Activated T-helper 9 cell treated with anti-CD3 and anti-CD28 coated beads, Interleukin-2, amount 50 U/mL, for 16 hours (primary cell): ENCODE results near the gene TMEM61.
"Not testable (repeated sequence)": the region's sequence is repeated elsewhere in the genome, so short reads cannot be mapped to it uniquely, and the experiment has no call there.

ENCODE experiments used
- DNase-seq: peaks from one replicate; pipeline ENCODE4 v3.0.0-alpha.2; 2020; ENCODE audit warnings: low read depth

Gene TMEM61

DNA sequence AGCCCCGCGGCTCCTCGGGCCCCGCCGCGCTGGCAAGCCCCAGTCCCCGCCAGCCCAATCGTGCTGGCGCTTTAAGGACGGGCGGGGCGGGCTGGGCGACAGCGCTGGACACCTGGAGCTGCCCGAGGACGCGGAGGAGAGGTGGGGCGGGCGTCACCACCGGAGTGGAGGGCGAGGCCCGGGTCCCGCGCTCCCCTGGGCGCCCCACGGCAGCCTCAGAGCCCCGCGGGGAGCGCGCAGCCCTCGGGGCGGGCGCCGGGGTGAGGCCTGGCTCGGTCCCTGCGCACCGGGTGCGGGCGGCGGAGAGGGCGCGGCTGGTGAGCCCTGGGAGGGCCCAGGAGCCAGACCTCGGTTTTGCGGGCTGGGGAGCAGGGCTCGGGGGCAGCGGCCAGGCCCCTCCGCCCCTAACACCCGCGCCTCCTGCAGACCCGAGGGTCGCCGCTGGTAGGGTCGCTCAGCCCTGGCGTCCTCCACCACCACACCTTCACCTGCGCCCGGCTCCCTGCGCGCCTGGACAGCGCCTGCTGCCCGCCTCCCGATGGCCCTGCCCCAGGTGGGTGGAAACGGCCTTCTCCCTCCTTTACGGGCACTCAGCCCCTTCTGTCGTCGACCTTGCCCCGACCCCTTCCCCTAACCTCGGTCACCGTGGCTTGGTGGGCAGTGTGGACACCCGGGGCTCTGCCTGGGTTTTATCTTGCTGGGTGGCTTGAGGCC lies at the start of gene TMEM61:
TSS of gene TMEM61 (plus strand) at position 101 of the 714 bp plus-strand sequence. CDS start at position 539, 438 bp downstream.
- DNase-seq, result no peak

- DNase-seq, result no peak
Measured at GRCh38 chr1:54931275-54931840, 49.1 kb upstream of the TMEM61 start.

GRCh38 chr1:54934081-54934480 lies 46.3 kb upstream of the TMEM61 start:
- DNase-seq, result not testable (repeated sequence)

- DNase-seq, result no peak
Measured at GRCh38 chr1:54934869-54935268, 45.6 kb upstream of the TMEM61 start.

DNA sequence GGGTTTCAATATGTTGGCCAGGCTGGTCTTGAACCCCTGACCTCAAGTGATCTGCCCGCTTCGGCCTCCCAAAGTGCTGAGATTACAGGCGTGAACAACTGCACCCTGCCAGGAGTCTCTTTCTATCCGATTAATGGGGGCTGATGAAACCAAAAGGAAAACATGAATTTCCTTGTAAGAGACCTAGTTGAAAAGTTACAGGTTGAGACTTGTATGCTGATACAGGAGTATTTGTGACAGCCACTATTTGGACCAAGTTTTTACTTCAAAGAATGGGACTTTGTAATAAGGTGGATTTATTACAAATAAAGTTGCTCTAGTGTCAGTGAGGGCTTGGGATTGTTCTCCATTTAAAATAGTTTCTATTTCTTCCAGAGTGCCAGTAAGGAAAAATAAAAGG lies 43.6 kb upstream of the TMEM61 start:
- no peak for DNase-seq

GRCh38 chr1:54937469-54937868 lies 43.0 kb upstream of the TMEM61 start:
- no peak for DNase-seq

GRCh38 chr1:54938955-54939354 lies 41.5 kb upstream of the TMEM61 start:
- DNase-seq, result not testable (repeated sequence)

- DNase-seq, result no peak
Measured at GRCh38 chr1:54940042-54940441, 40.4 kb upstream of the TMEM61 start.

GRCh38 chr1:54942976-54943375 lies 37.5 kb upstream of the TMEM61 start:
- DNase-seq, result no peak

- DNase-seq, result peak; percentile 36
Measured at GRCh38 chr1:54944610-54945392, 35.6 kb upstream of the TMEM61 start.

DNA sequence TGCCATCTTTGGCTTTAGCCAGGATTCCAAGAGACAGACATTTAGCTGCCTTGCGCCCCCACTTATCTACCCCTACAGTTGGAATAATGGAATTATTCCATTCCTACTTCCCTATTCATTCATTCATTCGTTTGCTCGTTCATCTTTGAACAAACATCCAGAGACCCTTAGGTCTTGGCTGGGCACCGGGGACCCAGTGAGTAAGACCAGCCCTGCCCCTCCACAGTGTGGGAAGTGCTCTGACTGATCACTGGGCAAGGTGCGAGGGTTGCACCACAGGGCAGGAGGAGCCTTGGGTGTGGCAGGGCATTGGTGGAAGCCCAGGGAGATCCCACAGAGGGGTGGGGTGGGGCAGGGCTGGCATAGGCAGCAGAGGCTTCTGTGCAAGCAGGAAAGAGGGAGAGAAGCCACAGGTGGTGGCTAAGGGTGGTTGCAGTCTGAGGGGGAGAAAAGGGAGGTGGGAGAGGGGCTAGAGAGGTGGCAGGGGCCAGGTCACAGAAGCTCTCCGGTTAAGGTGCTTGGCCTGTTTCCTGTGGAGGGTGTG lies 35.0 kb upstream of the TMEM61 start:
- DNase-seq, result no peak

DNA sequence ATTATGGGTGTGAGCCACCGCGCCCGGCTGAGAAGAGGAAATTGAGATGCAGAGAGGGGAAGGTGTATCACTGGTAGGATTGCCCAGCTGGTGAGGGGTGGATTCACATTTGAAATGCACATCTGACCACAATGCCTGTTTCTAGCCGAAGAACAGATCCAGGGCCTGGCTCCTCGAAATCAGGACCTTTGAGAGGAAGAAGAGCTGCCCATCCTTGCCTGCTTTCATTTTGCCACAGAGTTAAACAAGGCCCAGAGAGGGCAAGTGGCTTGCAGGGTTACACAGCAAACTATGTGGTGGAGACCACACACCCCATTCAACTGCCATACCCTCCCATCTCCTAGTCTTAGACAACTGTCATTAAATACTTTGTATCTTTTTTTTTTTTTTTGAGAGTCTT lies 32.9 kb upstream of the TMEM61 start:
- DNase-seq, result no peak

DNA sequence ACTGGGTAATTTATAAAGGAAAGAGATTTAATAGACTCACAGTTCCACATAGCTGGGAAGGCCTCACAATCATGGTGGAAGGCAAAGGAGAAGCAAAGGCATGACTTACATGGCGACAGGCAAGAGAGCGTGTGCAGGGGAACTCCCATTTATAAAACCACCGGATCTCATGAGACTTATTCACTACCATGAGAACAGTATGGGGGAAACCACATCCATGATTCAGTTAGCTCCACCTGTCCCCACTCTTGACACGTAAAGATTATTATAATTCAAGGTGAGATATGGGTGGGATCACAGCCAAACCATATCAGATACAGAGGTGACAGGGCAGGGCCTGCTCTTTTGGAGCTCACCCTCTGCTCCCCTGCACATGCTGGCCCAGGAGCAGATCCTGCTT lies 31.4 kb upstream of the TMEM61 start:
- no peak for DNase-seq

DNA sequence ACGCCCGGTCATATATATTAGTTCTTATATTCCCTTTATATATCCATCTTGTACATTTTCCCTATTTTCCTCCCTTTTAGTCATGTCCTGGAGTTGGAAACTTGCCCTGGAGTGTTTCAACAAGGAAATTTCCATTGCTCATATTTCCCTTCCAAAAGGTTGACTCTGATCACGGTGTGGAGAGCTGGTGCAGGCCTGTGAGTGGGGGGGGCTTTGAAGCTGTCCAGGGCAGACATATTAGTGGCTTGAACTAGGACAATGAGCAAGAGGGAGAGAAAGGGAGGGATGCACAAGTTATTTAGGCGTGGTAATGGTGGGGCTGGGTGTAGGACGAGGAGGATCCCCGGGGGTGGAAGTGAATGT lies 30.4 kb upstream of the TMEM61 start:
- DNase-seq, result no peak

GRCh38 chr1:54950369-54951163 lies 29.9 kb upstream of the TMEM61 start:
- DNase-seq, result peak; percentile 16

GRCh38 chr1:54951810-54952226 lies 28.6 kb upstream of the TMEM61 start:
- DNase-seq, result no peak

DNA sequence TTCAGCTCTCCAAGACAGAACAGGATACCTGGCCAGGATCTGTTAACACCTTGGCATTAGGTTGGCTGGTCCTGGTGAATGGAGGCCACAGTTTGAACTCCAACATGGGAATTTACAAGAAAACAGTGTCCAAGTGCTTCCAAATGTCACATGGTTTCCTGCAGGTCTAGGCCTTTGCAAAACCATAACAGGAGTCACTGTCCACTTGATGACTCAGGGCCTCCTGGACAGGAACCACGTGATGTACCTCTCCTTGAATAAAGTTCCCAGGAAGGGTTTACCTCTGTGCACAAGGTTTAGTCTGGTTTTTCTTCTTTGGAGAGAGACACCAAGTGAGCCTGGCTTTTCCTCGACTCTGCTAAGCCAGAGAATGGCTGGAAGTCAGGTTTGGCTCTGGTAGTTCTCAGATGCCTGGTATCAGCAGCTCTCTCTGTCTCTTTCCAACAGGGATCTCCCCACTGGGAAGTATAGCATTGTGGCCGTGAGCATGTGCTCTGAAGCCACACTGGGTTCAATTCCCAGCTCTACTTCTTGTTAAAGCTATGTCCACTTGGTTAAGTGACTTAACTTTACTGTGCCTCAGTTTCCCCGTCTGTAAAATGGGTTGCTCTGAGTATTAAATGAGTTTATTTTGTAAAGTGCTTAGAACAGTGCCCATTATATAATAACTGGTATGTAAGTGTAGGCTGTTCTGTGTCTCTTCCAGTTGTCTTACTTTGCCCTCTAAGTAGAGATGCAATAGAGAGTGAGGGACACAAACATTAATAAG lies 27.3 kb upstream of the TMEM61 start:
- no peak for DNase-seq

DNA sequence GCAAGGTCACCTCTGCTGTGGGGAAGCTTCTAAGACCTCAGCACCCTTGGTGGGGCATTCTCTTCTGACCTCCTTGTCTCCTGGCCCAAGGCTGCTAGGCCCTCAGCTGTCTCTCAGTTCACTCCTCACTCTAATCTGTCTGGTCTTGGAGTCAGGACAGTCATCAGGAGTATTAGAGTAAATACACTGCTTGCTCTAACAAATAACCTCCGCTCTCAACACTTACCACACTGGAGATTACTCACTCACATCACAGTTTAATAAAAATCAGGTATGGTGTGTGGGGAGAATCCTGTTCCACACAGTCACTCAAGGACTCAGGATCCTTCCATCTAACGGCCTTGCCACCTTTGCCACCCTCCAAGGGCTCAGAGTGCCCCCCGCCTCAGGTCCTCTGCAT lies 26.6 kb upstream of the TMEM61 start:
- DNase-seq, result no peak

DNA sequence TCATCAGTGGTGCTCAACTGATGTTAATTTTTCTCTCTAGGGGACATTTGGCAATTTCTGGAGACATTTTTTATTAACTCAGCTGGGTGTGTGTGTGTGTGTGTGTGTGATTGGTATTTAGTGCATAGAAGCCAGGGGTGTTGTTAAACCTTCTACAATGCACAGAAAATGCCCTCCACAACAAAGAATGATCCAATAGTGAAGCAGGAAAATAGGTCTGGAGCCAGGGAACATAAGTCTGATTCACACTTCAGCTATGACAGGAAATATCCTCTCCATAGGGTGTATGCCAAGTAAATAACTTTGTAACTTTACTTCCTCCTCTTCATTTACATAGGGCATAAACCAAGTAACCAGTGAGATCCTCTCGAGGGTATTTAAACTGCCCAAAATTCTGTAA lies 25.1 kb upstream of the TMEM61 start:
- DNase-seq, result no peak

DNA sequence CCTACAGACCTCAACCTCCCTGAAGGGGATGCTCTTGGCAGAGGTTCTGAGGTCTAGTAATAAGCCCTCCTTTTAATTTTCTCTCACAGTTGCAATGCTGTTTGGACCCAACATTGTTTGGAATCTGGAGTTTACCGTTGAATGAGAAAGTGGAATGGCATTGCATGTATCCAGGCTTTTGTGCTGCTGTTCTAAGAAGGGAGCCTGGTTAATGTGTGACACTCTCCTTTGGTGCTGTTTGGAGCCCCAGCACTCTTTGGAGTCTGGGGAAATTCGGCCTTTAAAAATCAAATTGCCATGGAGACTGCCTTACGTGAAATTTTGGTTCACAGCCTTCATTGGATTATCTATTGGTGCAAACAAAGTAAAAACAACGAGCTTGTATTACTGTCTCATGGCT lies 23.7 kb upstream of the TMEM61 start:
- DNase-seq, result no peak

GRCh38 chr1:54959241-54959640 lies 21.2 kb upstream of the TMEM61 start:
- no peak for DNase-seq
